Effector memory CD4-positive, alpha-beta T cell (primary cell): ENCODE data around the gene OLA1.

Experiments used
- DNase-seq, 3 donors: peaks; one replicate each; pipeline ENCODE4 v3.0.0-alpha.2; 2020
- H3K27ac ChIP-seq: 2 replicates; pipeline ENCODE4 v1.7.0; 2013; ENCODE audit warnings: mild to moderate bottlenecking, low read length, moderate library complexity; ENCODE audit not compliant: insufficient read depth, poor library complexity, severe bottlenecking
- H3K27me3 ChIP-seq: replicated peaks from 2 replicates; pipeline ENCODE4 v1.7.0; 2013; ENCODE audit warnings: mild to moderate bottlenecking, low read length; ENCODE audit not compliant: insufficient read depth, control insufficient read depth, poor library complexity, severe bottlenecking
- H3K36me3 ChIP-seq: 2 replicates; pipeline ENCODE4 v1.7.0; 2013; ENCODE audit warnings: mild to moderate bottlenecking, low read length, moderate library complexity; ENCODE audit not compliant: control insufficient read depth, insufficient read depth
- H3K4me1 ChIP-seq: 2 replicates; pipeline ENCODE4 v1.7.0; 2013; ENCODE audit warnings: low read length, mild to moderate bottlenecking; ENCODE audit not compliant: control insufficient read depth, insufficient read depth, poor library complexity, severe bottlenecking
- H3K4me3 ChIP-seq: 2 replicates; pipeline ENCODE4 v1.7.0; 2013; ENCODE audit warnings: low read length, low read depth, mild to moderate bottlenecking; ENCODE audit not compliant: insufficient read depth, poor library complexity, severe bottlenecking
- H3K9me3 ChIP-seq: 2 replicates; pipeline ENCODE4 v1.7.0; 2013; ENCODE audit warnings: mild to moderate bottlenecking, low read length, moderate library complexity; ENCODE audit not compliant: control insufficient read depth

Gene OLA1

GRCh38 chr2:174171686-174172445 is 76.5 kb downstream of the OLA1 start:
- no peak overlapping the region for H3K27ac ChIP-seq
- no peaks in the 10 kb centered on the region for H3K27me3 ChIP-seq
- peaks cover 31% of the 10 kb centered on the region for H3K9me3 ChIP-seq
- no peaks in the 10 kb centered on the region for H3K36me3 ChIP-seq
- H3K4me3 ChIP-seq: no peak overlapping the region
- no peak for DNase-seq
- H3K4me1 ChIP-seq: no peaks in the 10 kb centered on the region

GRCh38 chr2:174169372-174169771 is 79.0 kb downstream of the OLA1 start:
- no peaks in the 10 kb centered on the region for H3K27me3 ChIP-seq
- peaks cover 31% of the 10 kb centered on the region for H3K9me3 ChIP-seq
- no peak for DNase-seq
- no peaks in the 10 kb centered on the region for H3K4me1 ChIP-seq
- H3K27ac ChIP-seq: no peak overlapping the region
- no peak overlapping the region for H3K4me3 ChIP-seq
- H3K36me3 ChIP-seq: no peaks in the 10 kb centered on the region

- H3K36me3 ChIP-seq: no peaks in the 10 kb centered on the region
- no peak for DNase-seq
- H3K4me1 ChIP-seq: no peaks in the 10 kb centered on the region
- peaks cover 25% of the 10 kb centered on the region for H3K9me3 ChIP-seq
- H3K27me3 ChIP-seq: no peaks in the 10 kb centered on the region
- H3K27ac ChIP-seq: no peak overlapping the region
- no peak overlapping the region for H3K4me3 ChIP-seq
Observed at GRCh38 chr2:174166261-174166660, 82.1 kb downstream of the OLA1 start.

GRCh38 chr2:174161490-174161889 is 86.8 kb downstream of the OLA1 start:
- H3K27me3 ChIP-seq: no peaks in the 10 kb centered on the region
- no peaks in the 10 kb centered on the region for H3K4me1 ChIP-seq
- DNase-seq: no peak
- no peaks in the 10 kb centered on the region for H3K36me3 ChIP-seq
- no peaks in the 10 kb centered on the region for H3K9me3 ChIP-seq
- no peak overlapping the region for H3K27ac ChIP-seq
- H3K4me3 ChIP-seq: no peak overlapping the region

GRCh38 chr2:174158003-174158402 is 90.3 kb downstream of the OLA1 start:
- H3K4me1 ChIP-seq: no peaks in the 10 kb centered on the region
- no peak overlapping the region for H3K4me3 ChIP-seq
- H3K27ac ChIP-seq: no peak overlapping the region
- no peaks in the 10 kb centered on the region for H3K36me3 ChIP-seq
- H3K9me3 ChIP-seq: no peaks in the 10 kb centered on the region
- DNase-seq: peak in 1 of 3 donors; percentile 7
- no peaks in the 10 kb centered on the region for H3K27me3 ChIP-seq

- Histone ChIP-seq H3K27me3 (no peaks in the 10 kb centered on the region), H3K36me3 (no peaks in the 10 kb centered on the region), H3K4me1 (no peaks in the 10 kb centered on the region), H3K27ac (no peak overlapping the region), H3K4me3 (no peak overlapping the region), H3K9me3 (no peaks in the 10 kb centered on the region)
- no peak for DNase-seq
Observed at GRCh38 chr2:174157053-174157452, 91.3 kb downstream of the OLA1 start.

- no peaks in the 10 kb centered on the region for H3K9me3 ChIP-seq
- no peaks in the 10 kb centered on the region for H3K4me1 ChIP-seq
- no peak overlapping the region for H3K4me3 ChIP-seq
- H3K27ac ChIP-seq: no peak overlapping the region
- DNase-seq: no peak
- no peaks in the 10 kb centered on the region for H3K27me3 ChIP-seq
- no peaks in the 10 kb centered on the region for H3K36me3 ChIP-seq
Observed at GRCh38 chr2:174153757-174154680, 94.3 kb downstream of the OLA1 start.

- no peaks in the 10 kb centered on the region for H3K9me3 ChIP-seq
- no peaks in the 10 kb centered on the region for H3K4me1 ChIP-seq
- no peak overlapping the region for H3K4me3 ChIP-seq
- no peak overlapping the region for H3K27ac ChIP-seq
- no peaks in the 10 kb centered on the region for H3K36me3 ChIP-seq
- H3K27me3 ChIP-seq: no peaks in the 10 kb centered on the region
- no peak for DNase-seq
Observed at GRCh38 chr2:174149530-174149929, 98.8 kb downstream of the OLA1 start.

- Histone ChIP-seq H3K4me3 (no peak overlapping the region), H3K4me1 (no peaks in the 10 kb centered on the region), H3K9me3 (no peaks in the 10 kb centered on the region), H3K27me3 (no peaks in the 10 kb centered on the region), H3K36me3 (no peaks in the 10 kb centered on the region), H3K27ac (no peak overlapping the region)
- DNase-seq: no peak
Observed at GRCh38 chr2:174148833-174149232, 99.5 kb downstream of the OLA1 start.

- DNase-seq: no peak
- no peak overlapping the region for H3K27ac ChIP-seq
- peaks cover 3% of the 10 kb centered on the region for H3K36me3 ChIP-seq
- H3K9me3 ChIP-seq: no peaks in the 10 kb centered on the region
- H3K4me3 ChIP-seq: no peak overlapping the region
- no peaks in the 10 kb centered on the region for H3K27me3 ChIP-seq
- no peaks in the 10 kb centered on the region for H3K4me1 ChIP-seq
Observed at GRCh38 chr2:174145827-174146226, 102.5 kb downstream of the OLA1 start.
